DOHH2 (cell line): Measurements from ENCODE around the gene ISLR.

Experiments used
- EZH2phosphoT487 ChIP-seq: fragments of 200-600 bp; sonication (generic); IDR thresholded peaks from 2 replicates; pipeline ENCODE4 v1.6.1; 2017; ENCODE audit warnings: borderline replicate concordance, mild to moderate bottlenecking, antibody characterized with exemption, low read length, moderate library complexity, mixed read lengths
- TF ChIP-seq, protein P1 (sequence below): fragments of 200-600 bp; sonication (generic); IDR thresholded peaks from one replicate; pipeline ENCODE4 v1.5.1; 2014; ENCODE audit warnings: antibody characterized with exemption, mild to moderate bottlenecking, low read depth, low read length; ENCODE audit not compliant: poor library complexity, severe bottlenecking

DNA sequence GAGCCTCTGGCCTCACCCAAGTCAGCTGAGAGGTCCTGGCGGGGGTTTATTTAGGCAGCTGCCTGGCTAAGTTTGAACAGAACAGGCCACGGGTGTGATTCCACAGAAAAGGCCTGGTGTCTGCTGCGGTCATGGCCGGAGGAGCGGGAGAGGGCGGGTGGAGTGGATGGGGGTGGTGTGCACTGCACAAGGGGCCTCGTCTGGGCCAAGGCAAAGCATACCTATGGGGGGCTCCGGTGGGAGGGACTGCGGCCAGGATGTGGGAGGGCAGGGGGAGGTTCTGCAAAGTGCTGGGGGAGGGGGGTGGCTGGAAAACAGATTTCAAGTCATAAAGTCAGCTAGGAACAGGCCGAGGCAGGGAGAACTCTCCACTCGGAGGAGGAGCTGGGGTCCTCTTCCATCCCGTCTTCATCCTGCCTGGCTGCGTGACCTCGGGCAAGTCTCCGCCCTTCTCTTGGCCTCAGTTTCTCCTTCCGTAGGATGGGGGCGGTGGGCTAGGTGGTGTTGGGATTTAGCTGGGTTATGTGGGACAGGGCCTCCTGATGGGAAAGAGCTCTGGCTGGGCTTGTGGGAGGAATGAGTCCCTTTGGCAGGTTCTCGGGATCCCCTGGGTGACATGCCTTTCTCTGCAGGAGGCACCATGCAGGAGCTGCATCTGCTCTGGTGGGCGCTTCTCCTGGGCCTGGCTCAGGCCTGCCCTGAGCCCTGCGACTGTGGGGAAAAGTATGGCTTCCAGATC is 878 bp downstream of the ISLR start:
- TF ChIP-seq, protein P1, sequence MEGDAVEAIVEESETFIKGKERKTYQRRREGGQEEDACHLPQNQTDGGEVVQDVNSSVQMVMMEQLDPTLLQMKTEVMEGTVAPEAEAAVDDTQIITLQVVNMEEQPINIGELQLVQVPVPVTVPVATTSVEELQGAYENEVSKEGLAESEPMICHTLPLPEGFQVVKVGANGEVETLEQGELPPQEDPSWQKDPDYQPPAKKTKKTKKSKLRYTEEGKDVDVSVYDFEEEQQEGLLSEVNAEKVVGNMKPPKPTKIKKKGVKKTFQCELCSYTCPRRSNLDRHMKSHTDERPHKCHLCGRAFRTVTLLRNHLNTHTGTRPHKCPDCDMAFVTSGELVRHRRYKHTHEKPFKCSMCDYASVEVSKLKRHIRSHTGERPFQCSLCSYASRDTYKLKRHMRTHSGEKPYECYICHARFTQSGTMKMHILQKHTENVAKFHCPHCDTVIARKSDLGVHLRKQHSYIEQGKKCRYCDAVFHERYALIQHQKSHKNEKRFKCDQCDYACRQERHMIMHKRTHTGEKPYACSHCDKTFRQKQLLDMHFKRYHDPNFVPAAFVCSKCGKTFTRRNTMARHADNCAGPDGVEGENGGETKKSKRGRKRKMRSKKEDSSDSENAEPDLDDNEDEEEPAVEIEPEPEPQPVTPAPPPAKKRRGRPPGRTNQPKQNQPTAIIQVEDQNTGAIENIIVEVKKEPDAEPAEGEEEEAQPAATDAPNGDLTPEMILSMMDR: no peak
- no peak for TF ChIP-seq EZH2phosphoT487
